Stimulated activated CD4-positive, alpha-beta T cell treated with anti-CD3 and anti-CD28 coated beads, TNF-alpha, amount 100 ng/mL, for 1 hour (primary cell): ENCODE results near the gene SNX13.

Experiments
- DNase-seq, 3 donors: peaks; one replicate each; pipeline ENCODE4 v3.0.0-alpha.2; 2020; ENCODE audit warnings: low read depth in 3 of 3, low spot score in 1 of 3

Gene SNX13

DNA sequence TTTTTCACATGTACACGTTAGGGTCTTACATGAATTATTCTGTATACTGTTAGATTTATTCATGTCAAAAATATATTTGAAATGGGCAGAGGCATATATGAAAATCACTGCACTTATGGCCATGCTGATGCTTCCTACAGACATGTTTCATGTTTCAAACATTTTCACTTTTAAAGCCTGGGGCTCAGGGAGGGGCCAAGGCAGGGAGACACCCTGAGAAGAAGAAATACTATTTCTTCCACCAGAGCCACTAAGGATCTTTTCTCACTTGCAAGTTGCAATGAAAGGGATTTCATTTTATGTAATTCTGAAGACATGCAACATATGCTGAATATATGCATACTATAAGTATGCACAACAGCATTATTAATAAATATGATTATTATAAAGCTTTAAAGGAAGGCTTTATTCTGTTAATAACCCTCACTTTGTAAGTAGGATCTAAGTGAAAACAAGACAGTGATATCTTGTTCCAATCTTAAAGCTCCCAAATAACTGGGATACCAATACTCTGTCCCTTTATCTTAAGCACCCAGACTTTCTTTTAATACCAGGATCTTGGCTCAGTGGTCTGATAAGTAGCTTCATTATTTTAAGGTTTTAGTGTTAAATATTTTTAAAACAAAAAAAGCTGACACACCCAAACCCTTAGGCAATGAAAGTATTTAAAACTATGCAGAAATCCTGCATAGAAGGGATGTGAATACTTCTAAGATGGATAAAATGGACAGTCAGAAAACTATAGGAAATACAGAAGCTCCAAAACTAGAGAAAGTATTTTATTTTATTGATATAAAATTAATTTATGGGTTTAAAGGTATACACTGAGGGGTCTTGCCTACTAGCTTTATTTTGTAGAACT, 148.0 kb downstream of the SNX13 start:
- no peak for DNase-seq

DNA sequence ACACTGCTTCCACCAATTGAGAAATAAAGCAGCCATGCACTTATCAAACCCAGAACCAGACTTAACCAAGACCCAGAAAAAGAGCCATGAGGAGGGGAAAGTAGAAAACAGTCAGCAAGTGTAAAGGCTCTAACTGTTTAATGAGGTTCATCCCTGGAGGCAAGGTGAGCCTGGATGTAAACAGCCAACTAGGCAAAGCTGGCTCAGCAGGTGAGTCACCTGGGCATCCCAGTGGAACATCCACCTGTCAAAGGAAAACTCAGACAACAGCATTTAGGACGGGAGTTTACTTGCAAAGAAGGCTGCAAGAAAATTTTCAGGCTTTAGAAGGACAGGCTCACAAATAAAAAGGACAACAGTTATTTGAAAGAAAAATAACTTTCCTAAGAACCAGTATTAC, 153.0 kb downstream of the SNX13 start:
- DNase-seq, result no peak

DNA sequence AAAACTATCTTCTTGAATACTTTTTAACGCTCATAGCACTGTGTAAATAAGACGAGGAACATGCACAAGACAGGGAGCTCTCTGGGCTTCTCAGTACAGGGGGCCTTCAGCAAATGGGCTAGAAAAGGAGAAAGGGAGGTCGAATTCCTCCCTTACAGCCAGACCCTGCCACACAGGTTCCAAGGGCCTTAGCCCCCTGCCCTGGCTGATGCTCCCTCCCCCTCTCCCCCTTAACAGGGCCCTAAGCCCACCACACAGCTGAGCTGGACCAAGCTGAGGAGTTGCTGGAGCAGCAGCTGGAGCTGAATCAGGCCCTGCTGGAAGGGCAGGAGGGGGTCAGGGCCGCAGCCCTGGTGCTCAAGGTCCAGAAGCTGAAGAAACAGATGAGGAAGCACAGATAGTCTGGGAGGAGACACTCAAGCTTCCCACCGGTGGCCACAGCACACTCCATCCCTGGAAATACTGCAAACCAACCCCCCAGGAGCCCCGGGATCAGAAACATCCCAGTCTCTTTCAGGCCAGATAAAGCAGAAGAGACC, 153.9 kb downstream of the SNX13 start:
- no peak for DNase-seq

DNA sequence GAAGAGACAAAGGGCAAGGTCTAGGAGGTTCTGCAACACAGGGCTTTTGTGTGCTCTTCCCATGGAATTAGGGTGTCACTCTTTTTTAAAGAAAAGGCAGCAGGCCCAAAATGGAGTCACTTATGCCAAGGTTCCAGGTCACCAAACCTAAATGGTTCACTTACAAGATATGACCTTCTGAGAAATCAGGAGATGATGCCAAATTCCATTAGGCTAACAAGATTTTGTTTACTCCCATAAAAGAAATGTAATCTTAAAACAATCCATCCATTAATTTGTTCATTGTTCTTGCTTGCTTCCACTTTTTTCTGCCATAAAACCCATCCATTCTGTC, 158.1 kb downstream of the SNX13 start:
- no peak for DNase-seq

DNA sequence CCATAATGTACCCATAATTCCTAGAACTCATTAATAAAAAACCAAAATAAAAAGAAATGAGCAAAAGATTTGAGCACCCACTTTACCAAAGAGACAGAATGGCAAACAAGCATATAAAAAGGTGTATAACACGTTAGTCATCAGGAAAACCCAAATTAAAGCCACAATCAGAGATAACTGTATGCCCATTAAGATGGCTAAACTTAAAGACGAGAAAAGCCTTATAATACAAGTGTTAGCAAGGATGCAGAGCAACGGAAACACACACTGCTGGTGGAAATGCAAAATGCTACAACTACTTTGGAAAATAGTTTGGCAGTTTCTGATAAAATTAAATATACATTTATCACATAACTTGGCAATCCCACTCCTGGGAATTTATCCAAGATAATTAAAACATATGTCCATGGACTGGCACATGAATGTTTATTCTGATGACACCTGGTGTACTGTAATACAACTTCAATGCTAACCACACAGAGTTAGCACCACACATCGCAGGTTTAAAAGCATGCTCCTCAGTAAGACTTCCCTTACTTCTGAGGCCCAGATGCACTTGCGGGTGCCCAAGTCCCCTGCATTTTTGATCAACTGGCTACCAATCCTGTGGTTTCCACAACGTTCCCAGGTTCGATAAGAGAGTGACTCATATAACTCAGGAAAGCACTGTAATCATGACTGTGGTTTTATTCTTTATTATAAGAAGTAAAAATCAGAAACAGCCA, 158.6 kb downstream of the SNX13 start:
- no peak for DNase-seq

- no peak for DNase-seq
Measured at GRCh38 chr7:17779381-17779780, 160.9 kb downstream of the SNX13 start.

DNA sequence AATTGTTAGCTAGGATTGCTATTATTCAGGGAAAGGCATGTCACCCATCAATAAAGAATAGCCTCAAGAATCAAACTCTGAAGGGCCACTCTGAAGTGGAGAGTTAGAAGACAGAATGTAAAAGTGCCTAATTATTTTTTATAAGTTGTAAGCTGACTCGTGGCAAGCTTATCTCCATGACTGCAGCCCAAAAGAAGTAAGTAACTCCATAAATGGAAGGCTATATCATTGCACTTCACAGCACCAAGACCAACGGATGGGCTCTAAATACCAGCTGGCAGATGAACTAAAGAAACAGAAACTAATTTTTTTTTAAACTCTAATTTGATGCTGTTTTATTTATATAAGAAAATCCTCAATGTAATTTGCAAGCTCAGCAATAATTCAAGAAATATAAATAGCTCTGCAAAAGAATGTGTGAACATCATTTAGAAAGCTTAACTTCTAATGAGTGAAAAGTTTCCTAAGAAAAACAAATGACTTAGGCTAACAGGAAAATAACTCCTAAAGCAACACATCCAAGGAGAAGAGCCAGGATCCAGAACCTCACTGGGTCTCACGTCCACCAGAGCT, 165.5 kb downstream of the SNX13 start:
- no peak for DNase-seq

DNA sequence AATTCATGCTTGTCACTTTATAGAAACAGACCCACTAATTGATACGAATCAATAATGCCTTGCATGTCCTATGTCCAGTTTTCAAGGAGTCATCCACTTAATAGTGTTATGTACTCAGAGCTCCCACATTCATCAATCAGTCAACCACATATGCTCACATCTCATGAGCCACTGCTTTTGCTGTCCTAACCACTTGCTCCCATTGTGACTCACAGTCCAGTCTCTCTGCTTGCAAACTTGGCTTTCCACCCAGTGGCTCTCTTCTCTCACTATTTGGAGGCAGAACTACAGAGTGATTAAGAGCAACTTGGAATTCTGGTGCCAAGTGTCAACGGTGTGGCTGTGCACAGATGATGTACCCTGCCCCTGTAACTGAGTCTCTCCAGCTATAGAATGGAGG, 166.0 kb downstream of the SNX13 start:
- no peak for DNase-seq

DNA sequence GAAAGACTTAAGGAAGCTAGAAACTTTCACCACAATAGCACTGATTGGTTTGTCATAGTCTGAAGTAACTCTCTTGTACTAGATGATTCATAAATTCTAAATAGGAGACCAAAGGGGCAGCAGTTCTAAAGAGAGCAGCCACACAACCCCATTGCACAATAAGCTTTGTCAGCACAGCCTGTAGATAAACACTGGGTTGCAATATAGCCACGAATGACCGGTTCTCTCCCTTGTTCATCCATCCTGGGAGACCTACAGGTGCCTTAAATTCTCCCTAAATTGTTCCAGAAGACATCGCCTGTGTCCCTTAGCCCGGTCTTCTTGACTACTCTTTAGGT, 167.0 kb downstream of the SNX13 start:
- no peak for DNase-seq

GRCh38 chr7:17772581-17773288, 167.6 kb downstream of the SNX13 start:
- DNase-seq, result no peak

DNA sequence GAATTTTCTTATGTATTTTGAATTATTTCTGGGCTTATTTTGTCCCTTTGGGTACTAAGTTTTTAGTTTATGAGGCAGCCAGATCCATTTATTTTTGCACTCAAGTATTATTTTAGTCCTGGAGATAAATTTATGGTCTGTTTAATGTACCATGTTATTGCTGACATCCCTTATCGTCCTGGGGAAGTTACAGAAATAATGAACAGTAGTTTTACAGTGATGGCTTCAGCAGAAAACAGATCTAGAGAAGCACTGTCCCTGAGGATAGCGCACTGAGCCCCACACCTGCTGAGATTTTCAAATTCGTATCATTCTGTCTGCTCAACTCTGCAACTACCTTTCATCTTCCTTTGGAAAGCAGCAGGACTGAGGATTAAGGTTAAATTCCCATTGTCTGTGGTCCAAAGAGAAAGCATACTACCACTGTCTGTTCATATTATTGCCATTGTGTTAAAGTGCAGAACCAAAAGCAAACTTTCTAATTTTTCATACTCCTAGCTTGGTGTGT, 168.3 kb downstream of the SNX13 start:
- DNase-seq, result no peak

GRCh38 chr7:17770710-17771375, 169.5 kb downstream of the SNX13 start:
- DNase-seq, result no peak

- DNase-seq, result peak in 2 of 3 donors; percentile 6 to 16
Measured at GRCh38 chr7:17769918-17770317, 170.4 kb downstream of the SNX13 start.

GRCh38 chr7:17758008-17758407, 182.3 kb downstream of the SNX13 start:
- no peak for DNase-seq

DNA sequence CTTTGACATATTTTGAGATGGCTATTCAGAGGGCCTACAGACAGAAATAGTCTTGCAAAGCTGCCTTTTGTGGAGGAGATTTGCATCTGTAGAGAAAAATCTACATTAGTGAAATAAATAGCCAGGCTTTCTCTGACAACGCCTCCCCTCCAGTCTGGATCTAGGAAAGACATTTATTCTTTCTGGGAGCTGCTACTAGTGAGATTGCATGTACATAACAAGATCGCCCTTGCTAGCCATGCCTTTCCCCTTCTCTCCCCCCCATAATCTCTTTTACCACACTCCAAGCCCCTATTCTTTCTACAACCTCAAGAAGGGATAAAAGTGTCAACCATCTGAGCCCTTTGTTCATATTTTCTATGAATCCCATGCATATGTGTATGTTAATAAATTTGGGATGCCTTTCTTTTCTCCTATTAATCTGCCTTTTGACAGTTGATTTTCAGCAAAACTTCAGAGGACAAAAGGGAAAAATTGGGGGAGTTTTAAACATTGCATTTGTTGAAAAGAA, 194.2 kb downstream of the SNX13 start:
- DNase-seq, result no peak

GRCh38 chr7:17745610-17746009, 194.7 kb downstream of the SNX13 start:
- no peak for DNase-seq

DNA sequence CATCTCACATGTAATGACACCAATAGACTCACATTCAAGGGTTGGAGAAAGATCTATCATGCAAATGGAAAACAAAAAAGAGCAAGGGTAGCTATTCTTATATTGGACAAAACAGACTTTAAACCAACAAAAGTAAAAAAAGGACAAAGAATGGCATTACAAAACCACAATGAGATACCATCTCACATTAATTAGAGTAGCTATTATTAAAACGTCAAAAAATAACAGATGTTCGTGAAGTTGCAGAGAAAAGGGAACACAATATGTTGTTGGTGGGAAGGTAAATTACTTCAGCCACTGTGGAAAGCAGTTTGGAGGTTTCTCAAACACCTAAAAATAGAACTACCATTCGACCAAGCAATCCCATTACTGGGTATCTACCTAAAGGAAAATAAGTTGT, 197.0 kb downstream of the SNX13 start:
- DNase-seq, result no peak

DNA sequence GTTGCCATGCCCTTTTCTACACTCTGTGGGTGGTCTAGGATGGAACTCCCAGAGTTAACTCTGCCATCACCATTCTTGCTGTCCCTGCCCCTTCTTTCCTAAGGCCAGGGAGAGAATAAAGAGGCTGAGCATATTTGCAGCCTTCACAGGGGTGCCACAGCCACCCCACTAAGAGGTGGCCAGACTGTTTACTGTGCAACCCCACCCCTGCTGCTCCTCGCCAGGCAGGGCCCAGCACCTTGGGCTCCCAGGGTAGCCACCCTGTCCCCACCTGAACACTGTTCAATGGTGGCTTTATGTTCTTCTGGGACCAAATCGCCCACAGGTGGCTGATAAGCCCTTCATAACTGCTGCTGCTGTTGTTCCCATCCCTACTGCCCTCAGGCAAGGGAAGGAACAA, 198.9 kb downstream of the SNX13 start:
- no peak for DNase-seq
